K562 (cell line): ENCODE results near the gene EGR2. TPM values are rescaled to one million over a fixed set of nuclear protein-coding genes. Genes with fewer than 3 reads are reported as not detected.

ENCODE experiments used
- polyA plus RNA-seq, 8 experiments: library from polyadenylated mRNA; depleted of rRNA in 4 of 8; stranded (reverse) in 5 of 8; unstranded in 3 of 8; fragments of >200 nt; fragmentation: Nextera tagmentation in 2 of 8; fragmentation: Illumina TruSeq in 1 of 8; extraction: Ambion mirVana in 2 of 8; extraction: Trizol in 1 of 8; gene quantifications; 2 replicates each; pipeline versions ENCODE4 v1.2.1 to v1.2.3, GENCODE V29; 2011 to 2014; ENCODE audit warnings: inconsistent platforms in 1 of 8, missing spikeins in 1 of 8
- total RNA-seq, 7 experiments: library from RNA; depleted of rRNA in 6 of 7; stranded (reverse); fragments of >200 nt in 6 of 7; fragmentation: Illumina TruSeq in 2 of 7; extraction: Trizol in 2 of 7; gene quantifications; 2 replicates each; pipeline versions ENCODE4 v1.2.1 to v1.2.3, GENCODE V29; 2011 to 2021; ENCODE audit warnings: low replicate concordance in 1 of 7

The EGR2 gene
- total and polyA plus RNA-seq, 9 of the 15 experiments (the other 6 are each of a cell fraction or from before 2014, with no cell fraction given), result 0.08 to 0.18 (median 0.12) TPM; not detected in 4

Other genes starting within 250 kb of the EGR2 start
- 19.5 and 23.8 TPM in 2 replicates for gene ADO, start 11.6 kb downstream of the EGR2 start, total RNA-seq (2014; rRNA removed)
- gene ADO, start 11.6 kb downstream of the EGR2 start, total RNA-seq (2014; rRNA removed; fragmentation: Illumina TruSeq; extraction: Trizol), result 13.1 and 14.7 TPM in 2 replicates
- gene ADO, start 11.6 kb downstream of the EGR2 start, total RNA-seq (2015; rRNA removed; fragmentation: Illumina TruSeq; extraction: Trizol), result 18.1 and 19.5 TPM in 2 replicates
- gene ADO, start 11.6 kb downstream of the EGR2 start, total RNA-seq (2021), result 20.0 and 20.6 TPM in 2 replicates
- gene ADO, start 11.6 kb downstream of the EGR2 start, polyA plus RNA-seq (2011; rRNA removed), result 14.4 and 16.8 TPM in 2 replicates
- 14.1 and 16.1 TPM in 2 replicates for gene ADO, start 11.6 kb downstream of the EGR2 start, polyA plus RNA-seq (2014; fragmentation: Illumina TruSeq; extraction: Trizol)
- gene ADO, start 11.6 kb downstream of the EGR2 start, polyA plus RNA-seq (2014; fragmentation: Nextera tagmentation; extraction: Ambion mirVana), result 1 to 10 TPM; 3.0 to 3.8 TPM
- gene ADO, start 11.6 kb downstream of the EGR2 start, polyA plus RNA-seq (2014; rRNA removed), result 15.3 and 15.6 TPM in 2 replicates